ENCODE measurements around the gene ARF3. TPM values are rescaled to one million over a fixed set of nuclear protein-coding genes. Genes with fewer than 3 reads are reported as not detected.

The ARF3 gene
- total and polyA plus RNA-seq, 9 of the 15 experiments (the other 6 are each of a cell fraction or from before 2014, with no cell fraction given): 5.9 to 170 (median 64.4) TPM

- ChIA-PET CTCF (ENCODE audit: low intra/inter-chr PET ratio) (no interaction called here), POLR2A (interaction anchor here (1.0 kb wide), 1 partner anchor 47 kb away, joined by 3 read pairs; no protein-coding TSS in a partner anchor)
- ATAC-seq (no peak), DNase-seq (ENCODE audit: extremely low read depth in 1 of 4, low spot score in 3 of 4) (no peak), FAIRE-seq (no peak)
- peaks cover 6 to 45% of the 10 kb centered on the region in 2 experiments; a peak in 3 of 5 replicates for H3K4me1 ChIP-seq (replicated peaks in 1 of 2; ENCODE audit: control insufficient read depth in 2 of 2, insufficient read depth in 2 of 2, low read length in 2 of 2)
- H3K4me2 ChIP-seq (ENCODE audit: insufficient read depth, low read length): no peak overlapping the region
- H3K4me3 ChIP-seq: no peak overlapping the region
- no TSS peak for BruUV-seq (replicated peaks)
- in situ Hi-C loops (cut with MboI): no loop called here
- no peaks in the 10 kb centered on the region; the same call in none of the 2 replicates for H4K20me1 ChIP-seq (replicated peaks; ENCODE audit: control insufficient read depth, insufficient read depth, low read length)
- no peak for TF ChIP-seq KDM2B (CRISPR knock-in tag; IDR thresholded peaks at IDR 0.05)
- H3K9me3 ChIP-seq (replicated peaks; ENCODE audit: control insufficient read depth, insufficient read depth, low read depth, low read length): no peaks in the 10 kb centered on the region
- 22% methylated on average over 8 of the region's 13 CpGs for WGBS (ENCODE audit: insufficient coverage, low coverage, missing lambda C conversion rate)
- peaks cover 46 to 75% of the 10 kb centered on the region in 2 experiments; a peak in 4 of 5 replicates for H3K27me3 ChIP-seq (ENCODE audit: control insufficient read depth in 2 of 2, insufficient read depth in 2 of 2, low read length in 2 of 2)
- peaks cover 3% of the 10 kb centered on the region for H3K9me1 ChIP-seq (ENCODE audit: control insufficient read depth, insufficient read depth, low read length)
- no peak overlapping the region for H2AFZ ChIP-seq (ENCODE audit: low read depth, low read length)
- no peaks in the 10 kb centered on the region for H3K36me3 ChIP-seq (ENCODE audit: control insufficient read depth, insufficient read depth, low read length)
- no peak overlapping the region; a peak in 1 of 4 replicates for H3K9ac ChIP-seq (ENCODE audit: insufficient read depth in 1 of 2, low read depth in 2 of 2, low read length in 2 of 2)
- H3K79me2 ChIP-seq (ENCODE audit: control insufficient read depth, insufficient read depth, low read length): no peaks in the 10 kb centered on the region
- intact Hi-C loops (cut with micrococcal nuclease): loop anchor here (10.0 kb wide), 1 partner anchor 227 kb away; no protein-coding TSS in a partner anchor
- H3K27ac ChIP-seq (ENCODE audit: extremely low read depth, low read depth, low read length): no peak overlapping the region
Measured at GRCh38 chr12:48981757-48982157, 24.5 kb upstream of the ARF3 start.

DNA sequence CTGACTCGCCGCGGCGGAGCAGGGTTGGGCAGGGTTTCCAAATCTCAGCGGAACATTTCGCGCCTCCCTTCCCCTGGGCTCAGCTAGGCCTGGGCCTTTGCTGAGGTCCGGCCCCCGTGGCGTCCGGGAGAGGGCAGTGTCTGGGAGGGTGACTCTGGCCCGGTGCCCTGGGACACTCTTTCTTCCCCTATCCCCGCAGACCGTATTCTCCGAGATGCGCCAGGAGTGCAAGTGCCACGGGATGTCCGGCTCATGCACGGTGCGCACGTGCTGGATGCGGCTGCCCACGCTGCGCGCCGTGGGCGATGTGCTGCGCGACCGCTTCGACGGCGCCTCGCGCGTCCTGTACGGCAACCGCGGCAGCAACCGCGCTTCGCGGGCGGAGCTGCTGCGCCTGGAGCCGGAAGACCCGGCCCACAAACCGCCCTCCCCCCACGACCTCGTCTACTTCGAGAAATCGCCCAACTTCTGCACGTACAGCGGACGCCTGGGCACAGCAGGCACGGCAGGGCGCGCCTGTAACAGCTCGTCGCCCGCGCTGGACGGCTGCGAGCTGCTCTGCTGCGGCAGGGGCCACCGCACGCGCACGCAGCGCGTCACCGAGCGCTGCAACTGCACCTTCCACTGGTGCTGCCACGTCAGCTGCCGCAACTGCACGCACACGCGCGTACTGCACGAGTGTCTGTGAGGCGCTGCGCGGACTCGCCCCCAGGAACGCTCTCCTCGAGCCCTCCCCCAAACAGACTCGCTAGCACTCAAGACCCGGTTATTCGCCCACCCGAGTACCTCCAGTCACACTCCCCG, 23.9 kb upstream of the ARF3 start:
- H3K27me3 ChIP-seq (ENCODE audit: control insufficient read depth in 2 of 2, insufficient read depth in 2 of 2, low read length in 2 of 2): peaks cover 46 to 71% of the 10 kb centered on the region in 2 experiments; a peak in 4 of 5 replicates
- H3K36me3 ChIP-seq (ENCODE audit: control insufficient read depth, insufficient read depth, low read length): no peaks in the 10 kb centered on the region
- FAIRE-seq (no peak), DNase-seq (ENCODE audit: extremely low read depth in 1 of 4, low spot score in 3 of 4) (peak in 3 of 4 experiments; percentile 43 to 51 (median 44)), ATAC-seq (peak; percentile 67)
- intact Hi-C loops (cut with micrococcal nuclease): loop anchor here (10.0 kb wide), 1 partner anchor 226 kb away; no protein-coding TSS in a partner anchor
- peaks cover 3% of the 10 kb centered on the region for H3K9me1 ChIP-seq (ENCODE audit: control insufficient read depth, insufficient read depth, low read length)
- peak overlapping the region; percentile 33; the same call in 1 of the 2 replicates for H3K4me2 ChIP-seq (ENCODE audit: insufficient read depth, low read length)
- no peaks in the 10 kb centered on the region; the same call in none of the 2 replicates for H4K20me1 ChIP-seq (replicated peaks; ENCODE audit: control insufficient read depth, insufficient read depth, low read length)
- H3K27ac ChIP-seq (ENCODE audit: extremely low read depth, low read depth, low read length): no peak overlapping the region
- no peaks in the 10 kb centered on the region for H3K9me3 ChIP-seq (replicated peaks; ENCODE audit: control insufficient read depth, insufficient read depth, low read depth, low read length)
- peak overlapping the region in 1 of 2 experiments; percentile 59; a peak in 1 of 4 replicates for H3K9ac ChIP-seq (ENCODE audit: insufficient read depth in 1 of 2, low read depth in 2 of 2, low read length in 2 of 2)
- H3K4me1 ChIP-seq (replicated peaks in 1 of 2; ENCODE audit: control insufficient read depth in 2 of 2, insufficient read depth in 2 of 2, low read length in 2 of 2): peaks cover 6 to 42% of the 10 kb centered on the region in 2 experiments; a peak in 3 of 5 replicates
- ChIA-PET CTCF (ENCODE audit: low intra/inter-chr PET ratio) (no interaction called here), POLR2A (interaction anchor here (1.0 kb wide), 1 partner anchor 47 kb away, joined by 3 read pairs; no protein-coding TSS in a partner anchor)
- H3K79me2 ChIP-seq (ENCODE audit: control insufficient read depth, insufficient read depth, low read length): no peaks in the 10 kb centered on the region
- 0 out of 2 replicates have a peak overlapping the region, but pooled peaks have one; percentile 52 for H2AFZ ChIP-seq (ENCODE audit: low read depth, low read length)
- WGBS (ENCODE audit: insufficient coverage, low coverage, missing lambda C conversion rate): 13% methylated on average over 66 of the region's 91 CpGs
- no TSS peak for BruUV-seq (replicated peaks)
- in situ Hi-C loops (cut with MboI): no loop called here
- no peak overlapping the region for H3K4me3 ChIP-seq
- TF ChIP-seq, protein P1, sequence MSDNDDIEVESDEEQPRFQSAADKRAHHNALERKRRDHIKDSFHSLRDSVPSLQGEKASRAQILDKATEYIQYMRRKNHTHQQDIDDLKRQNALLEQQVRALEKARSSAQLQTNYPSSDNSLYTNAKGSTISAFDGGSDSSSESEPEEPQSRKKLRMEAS (CRISPR knock-in tag; IDR thresholded peaks at IDR 0.05): peak; percentile 43
- TF ChIP-seq SAFB (IDR thresholded peaks at IDR 0.05; ENCODE audit: borderline replicate concordance, low read depth, low read length) (0 out of 2 replicates have a peak, but pooled peaks have one; percentile 39), RCOR1 (IDR thresholded peaks at IDR 0.05; ENCODE audit: borderline replicate concordance in 1 of 2, low read depth in 2 of 2, low read length in 2 of 2) (peak in 1 of 2 experiments; percentile 8; a peak in 1 of 4 replicates), ZNF740 (CRISPR knock-in tag; IDR thresholded peaks at IDR 0.05) (0 out of 2 replicates have a peak, but pooled peaks have one; percentile 34), ZNF740 (tag; IDR thresholded peaks at IDR 0.05) (no peak)
- TF ChIP-seq, protein P2, sequence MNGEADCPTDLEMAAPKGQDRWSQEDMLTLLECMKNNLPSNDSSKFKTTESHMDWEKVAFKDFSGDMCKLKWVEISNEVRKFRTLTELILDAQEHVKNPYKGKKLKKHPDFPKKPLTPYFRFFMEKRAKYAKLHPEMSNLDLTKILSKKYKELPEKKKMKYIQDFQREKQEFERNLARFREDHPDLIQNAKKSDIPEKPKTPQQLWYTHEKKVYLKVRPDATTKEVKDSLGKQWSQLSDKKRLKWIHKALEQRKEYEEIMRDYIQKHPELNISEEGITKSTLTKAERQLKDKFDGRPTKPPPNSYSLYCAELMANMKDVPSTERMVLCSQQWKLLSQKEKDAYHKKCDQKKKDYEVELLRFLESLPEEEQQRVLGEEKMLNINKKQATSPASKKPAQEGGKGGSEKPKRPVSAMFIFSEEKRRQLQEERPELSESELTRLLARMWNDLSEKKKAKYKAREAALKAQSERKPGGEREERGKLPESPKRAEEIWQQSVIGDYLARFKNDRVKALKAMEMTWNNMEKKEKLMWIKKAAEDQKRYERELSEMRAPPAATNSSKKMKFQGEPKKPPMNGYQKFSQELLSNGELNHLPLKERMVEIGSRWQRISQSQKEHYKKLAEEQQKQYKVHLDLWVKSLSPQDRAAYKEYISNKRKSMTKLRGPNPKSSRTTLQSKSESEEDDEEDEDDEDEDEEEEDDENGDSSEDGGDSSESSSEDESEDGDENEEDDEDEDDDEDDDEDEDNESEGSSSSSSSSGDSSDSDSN (IDR thresholded peaks at IDR 0.05; ENCODE audit: borderline replicate concordance in 1 of 2, low read depth in 2 of 2, low read length in 2 of 2): 0 out of 4 replicates have a peak, but pooled peaks of 1 of the 2 experiments have one; percentile 14

All from K562 (cell line).